ENCODE measurements around the gene TMPRSS9.

- TF ChIP-seq PATZ1 (CRISPR knock-in tag; IDR thresholded peaks at IDR 0.05; ENCODE audit: borderline replicate concordance) (no peak), ZNF565 (CRISPR knock-in tag; conservative IDR thresholded peaks at IDR 0.05; ENCODE audit: low read depth) (no peak), ZFP30 (CRISPR knock-in tag; IDR thresholded peaks at IDR 0.05) (no peak), TOX (CRISPR knock-in tag; IDR thresholded peaks at IDR 0.05; ENCODE audit: borderline replicate concordance) (no peak), TCF4 (CRISPR knock-in tag; IDR thresholded peaks at IDR 0.05; ENCODE audit: borderline replicate concordance) (no peak), ZFP3 (CRISPR knock-in tag; IDR thresholded peaks at IDR 0.05) (no peak), ARNTL (CRISPR knock-in tag; IDR thresholded peaks at IDR 0.05; ENCODE audit: borderline replicate concordance, low read depth) (no peak)
Observed at GRCh38 chr19:2421581-2422306, 61.7 kb downstream of the TMPRSS9 start.

Measured in SK-N-SH treated with all-trans-retinoic acid at 6 μM for 48 hours (cell line).